GM18858 (cell line): Measurements from ENCODE around the gene DMWD.
"Not testable (repeated sequence)": the region's sequence is repeated elsewhere in the genome, so short reads cannot be mapped to it uniquely, and the experiment has no call there.

Experiments
- ATAC-seq: cut with Tn5 transposase; IDR thresholded peaks from one replicate; pipeline ENCODE4 v1.9.1; 2021; ENCODE audit not compliant: unreplicated experiment

DMWD gene

DNA sequence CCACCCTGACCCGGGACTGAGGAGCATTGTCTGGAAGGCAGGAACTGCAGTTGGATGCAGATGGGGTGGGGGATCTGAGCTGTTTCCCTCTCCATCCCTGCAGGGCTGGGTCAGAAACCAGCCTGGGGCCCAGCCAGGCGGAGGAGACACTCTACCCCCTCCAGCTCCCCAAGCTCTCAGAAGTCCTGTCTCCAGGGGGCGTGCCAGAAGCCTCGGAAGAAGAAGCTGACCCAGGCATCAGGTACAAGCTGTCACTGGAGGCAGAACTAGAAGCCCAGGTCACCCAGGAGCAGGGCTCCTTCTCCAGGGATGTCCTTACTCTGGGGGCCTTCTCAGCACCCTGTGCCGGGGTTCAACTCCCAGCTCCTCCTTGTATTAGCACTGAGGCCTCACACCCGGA lies 39.1 kb downstream of the DMWD start:
- no peak for ATAC-seq

DNA sequence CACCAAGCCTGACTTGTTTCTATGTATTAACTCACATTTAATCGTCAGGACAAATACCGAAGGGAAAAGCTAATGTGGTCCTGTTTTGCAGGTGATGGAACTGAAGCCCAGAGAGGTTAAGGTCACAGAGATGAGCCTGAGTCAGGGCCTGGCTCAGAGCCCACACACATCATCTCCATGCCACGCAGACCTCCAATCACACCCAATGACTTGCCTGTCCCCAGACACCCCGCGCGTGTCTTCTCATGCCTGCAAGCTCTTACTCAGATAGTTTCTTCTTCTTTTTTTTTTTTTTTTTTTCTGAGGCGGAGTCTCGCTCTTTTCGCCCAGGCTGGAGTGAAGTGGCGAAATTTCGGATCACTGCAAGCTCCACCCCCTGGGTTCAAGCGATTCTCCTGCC lies 40.0 kb downstream of the DMWD start:
- no peak for ATAC-seq

DNA sequence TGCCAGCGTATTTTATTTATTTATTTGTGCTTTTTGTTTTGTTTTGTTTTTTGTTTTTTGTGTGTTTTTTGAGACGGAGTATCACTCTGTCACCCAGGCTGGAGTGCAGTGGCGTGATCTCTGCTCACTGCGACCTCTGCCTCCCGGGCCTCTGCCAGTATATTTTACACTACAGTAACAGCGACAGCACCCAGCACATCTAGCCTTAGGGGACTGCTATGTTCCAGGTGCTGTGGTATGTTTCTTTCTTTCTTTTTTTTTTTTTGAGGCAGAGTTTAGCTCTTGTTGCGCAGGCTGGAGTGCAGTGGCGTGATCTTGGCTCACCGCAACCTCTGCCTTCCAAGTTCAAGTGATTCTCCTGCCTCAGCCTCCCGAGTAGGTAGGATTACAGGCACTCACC lies 41.2 kb downstream of the DMWD start:
- not testable (repeated sequence) for ATAC-seq

DNA sequence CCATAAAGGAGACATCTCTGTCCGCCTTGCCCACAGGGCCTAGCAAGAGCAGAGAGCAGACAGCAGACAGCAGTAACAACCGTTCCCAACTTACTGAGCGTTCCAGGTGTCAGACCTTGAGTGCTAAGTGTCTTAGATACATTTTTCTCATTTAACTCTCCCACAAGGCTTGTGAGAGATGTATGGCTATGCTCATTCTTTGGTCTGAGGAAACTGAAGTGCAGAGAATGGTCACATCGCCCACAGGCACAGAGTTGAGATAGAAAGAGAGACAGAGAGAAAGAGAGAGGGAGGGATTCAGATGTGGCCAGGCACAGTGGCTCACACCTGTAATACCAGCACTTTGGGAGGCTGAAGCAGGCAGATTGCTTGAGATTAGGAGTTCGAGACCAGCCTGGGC lies 45.1 kb downstream of the DMWD start:
- ATAC-seq = no peak

DNA sequence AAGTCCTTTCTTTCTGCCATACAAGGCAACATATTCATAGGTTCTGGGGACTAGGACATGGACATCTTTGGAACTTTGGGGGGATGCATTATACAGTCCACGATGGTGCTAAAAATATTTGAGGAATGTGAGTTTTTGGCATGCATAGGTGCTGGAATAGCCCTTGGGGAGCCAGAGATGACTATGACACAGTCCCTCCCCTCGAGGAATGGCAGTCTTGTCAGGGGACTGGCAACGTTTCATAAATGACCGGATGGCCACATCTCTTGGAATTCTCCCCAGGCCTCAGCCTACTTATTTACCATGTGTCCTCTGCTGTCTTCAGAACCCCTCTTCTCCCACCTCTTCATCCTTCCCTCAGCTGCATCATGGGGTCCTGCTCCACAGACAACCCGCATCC lies 45.8 kb downstream of the DMWD start:
- no peak for ATAC-seq

DNA sequence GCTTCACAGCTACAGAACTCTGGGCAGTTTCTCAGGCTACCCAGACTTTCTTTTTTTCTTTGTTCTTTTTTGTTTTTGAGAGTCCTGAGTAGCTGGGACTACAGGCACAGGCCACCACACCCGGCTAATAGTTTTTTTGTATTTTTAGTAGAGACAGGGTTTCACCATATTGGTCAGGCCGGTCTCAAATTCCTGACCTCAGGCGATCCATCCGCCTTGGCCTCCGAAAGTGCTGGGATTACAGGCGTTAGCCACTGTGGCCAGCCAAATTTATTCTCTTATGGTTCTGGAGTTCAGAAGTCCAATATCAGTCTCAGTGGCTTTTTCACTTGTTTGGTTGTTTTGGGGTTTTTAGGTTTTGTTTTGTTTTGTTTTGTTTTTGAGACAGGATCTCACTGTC lies 47.0 kb downstream of the DMWD start:
- ATAC-seq = no peak

DNA sequence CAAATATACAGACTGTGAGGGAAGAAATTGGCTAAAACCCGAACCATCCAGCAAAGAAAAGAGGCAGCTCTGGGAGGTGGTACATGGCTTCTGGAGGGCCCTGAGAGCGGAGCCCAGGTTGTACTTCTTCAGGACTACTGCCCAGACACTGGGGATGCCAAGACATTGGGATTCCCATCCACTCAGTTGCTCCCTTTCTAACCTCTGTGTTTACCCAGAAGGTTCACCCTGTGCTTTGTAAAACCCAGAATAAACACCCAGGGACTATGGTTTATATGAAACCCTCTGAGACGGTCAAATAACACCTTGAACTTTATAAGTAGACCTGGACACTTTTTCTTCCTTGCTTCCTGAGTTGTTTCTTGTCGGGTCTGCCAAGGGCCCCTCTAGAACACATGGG lies 49.7 kb downstream of the DMWD start:
- no peak for ATAC-seq

DNA sequence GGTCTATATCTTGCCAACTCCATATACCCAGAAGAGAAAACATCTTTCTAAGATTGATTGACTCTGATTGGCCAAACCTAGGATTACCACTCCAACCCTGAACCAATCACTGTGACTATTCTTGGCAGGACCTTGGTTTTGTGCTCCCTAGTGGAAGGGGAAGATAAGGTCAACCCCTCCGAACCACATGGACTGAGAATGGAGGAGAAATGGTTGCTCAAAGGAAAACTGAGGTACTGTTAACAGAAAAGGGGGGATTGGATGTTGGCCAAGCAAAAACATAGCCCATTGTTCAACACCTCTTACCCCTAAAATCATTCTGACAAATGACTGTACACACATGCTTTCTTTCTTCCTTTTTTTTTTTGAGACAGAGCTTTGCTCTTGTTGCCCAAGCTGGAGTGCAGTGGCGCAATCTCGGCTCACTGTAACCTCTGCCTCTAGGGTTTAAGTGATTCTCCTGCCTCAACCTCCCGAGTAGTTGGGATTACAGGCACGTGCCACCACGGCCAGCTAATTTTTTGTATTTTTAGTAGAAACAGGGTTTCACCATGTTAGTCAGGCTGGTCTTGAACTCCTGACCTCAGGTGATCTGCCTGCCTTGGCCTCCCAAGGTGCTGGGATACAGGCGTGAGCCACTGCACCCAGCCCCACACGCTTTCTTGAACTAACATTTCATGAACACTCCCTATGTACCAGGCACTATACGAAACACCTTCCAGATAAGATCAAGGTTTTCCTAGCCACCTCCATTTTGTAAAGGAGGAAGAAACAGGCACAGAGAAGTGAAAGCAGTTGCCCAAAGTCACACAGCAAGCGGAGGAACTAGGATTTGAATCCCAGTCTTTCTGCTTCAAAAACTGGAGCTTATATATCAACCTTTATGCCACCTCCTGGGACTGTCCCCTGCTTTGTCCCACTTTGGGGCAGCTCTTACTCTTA lies 52.9 kb downstream of the DMWD start:
- no peak for ATAC-seq

DNA sequence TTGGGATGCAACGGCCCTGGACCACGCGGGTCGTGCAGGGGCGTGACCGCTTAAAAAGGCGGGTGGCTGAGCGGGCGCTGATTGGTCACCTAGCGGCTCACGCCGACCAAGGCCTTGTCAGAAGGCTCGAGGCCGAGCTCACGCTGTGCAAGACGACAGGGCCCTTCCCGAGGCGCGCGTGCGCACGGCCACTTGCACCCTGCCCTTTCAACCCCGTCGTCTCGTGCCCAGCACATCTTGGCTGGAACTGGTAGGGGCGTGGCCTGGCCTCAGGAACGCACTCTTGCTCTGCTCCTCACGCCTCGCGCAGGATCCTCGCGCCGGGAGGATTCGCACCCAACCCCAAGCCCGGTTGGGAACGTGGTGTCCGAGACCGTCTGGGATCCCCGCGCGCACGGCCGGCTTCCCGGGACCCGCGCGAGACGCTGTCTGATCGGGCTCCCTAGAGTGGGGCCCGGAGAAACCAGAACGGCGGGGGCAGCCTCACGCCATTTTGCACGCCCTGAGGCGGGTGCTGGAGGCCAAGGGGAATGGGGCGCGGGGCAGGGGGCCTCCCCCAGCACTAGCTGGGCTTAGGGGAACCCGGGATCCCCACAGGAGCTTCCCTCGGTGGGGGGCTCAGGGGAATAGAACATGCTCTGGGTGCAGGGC lies 59.4 kb downstream of the DMWD start, which contains the start of gene MEIOSIN:
Gene MEIOSIN, plus strand, starts transcription at position 280 of the 651 bp plus-strand sequence. CDS start 1,938 bp downstream, outside the sequence.
- ATAC-seq = no peak
